H1 (cell line): ENCODE data around the gene ANXA7. TPM values are rescaled to one million over a fixed set of nuclear protein-coding genes. Genes with fewer than 3 reads are reported as not detected.

Source experiments
- CBX5 ChIP-seq: fragments of 300-800, 300-1000 bp; sonication (generic); IDR thresholded peaks from 2 replicates; pipeline ENCODE4 v1.7.1; 2016; ENCODE audit warnings: antibody characterized with exemption, low read length, low read depth
- POLR2AphosphoS5 ChIP-seq: IDR thresholded peaks from 2 replicates; pipeline ENCODE4 v1.6.1; 2011; ENCODE audit warnings: low read depth, low read length
- RAD21 ChIP-seq, 2 experiments: IDR thresholded peaks in 1 of 2; conservative IDR thresholded peaks in 1 of 2; 2 replicates each; pipeline ENCODE4 v1.6.1; 2011; ENCODE audit warnings: low read depth in 2 of 2, low read length in 2 of 2, improper control_type of control experiment in 1 of 2, inconsistent platforms in 1 of 2, mild to moderate bottlenecking in 1 of 2, moderate library complexity in 1 of 2
- SP1 ChIP-seq: IDR thresholded peaks from 2 replicates; pipeline ENCODE4 v1.6.1; 2011; ENCODE audit warnings: low read depth, low read length
- SP2 ChIP-seq: IDR thresholded peaks from 2 replicates; pipeline ENCODE4 v1.6.1; 2012; ENCODE audit warnings: mild to moderate bottlenecking, low read length, inconsistent platforms
- TEAD4 ChIP-seq: IDR thresholded peaks from 2 replicates; pipeline ENCODE4 v1.6.1; 2012; ENCODE audit warnings: low read depth, low read length, inconsistent platforms, mixed read lengths
- polyA plus RNA-seq, 7 experiments: library from polyadenylated mRNA; depleted of rRNA in 3 of 7; stranded (reverse) in 5 of 7; unstranded in 2 of 7; fragments of >200 nt in 5 of 7; fragments of 200-250 nt in 2 of 7; gene quantifications; 1 replicate in 5 of 7; 2 replicates in 1 of 7; 4 replicates in 1 of 7; pipeline versions ENCODE4 v1.2.1 to v1.2.3, GENCODE V29; 2011 to 2013; ENCODE audit warnings: missing spikeins in 2 of 7, mixed read lengths in 2 of 7
- total RNA-seq: library from RNA; stranded (reverse); fragmentation: NEBNext Ultra II Directional; extraction: Animal tissue kit (Norgen Biotek cat#: 25700); gene quantifications from 2 replicates; pipeline ENCODE4 v1.2.1, GENCODE V29; 2021
- TF ChIP-seq, protein P1 (sequence below): fragments of 300-600 bp; sonication (generic); IDR thresholded peaks from 2 replicates; pipeline ENCODE4 v1.7.1; 2012; ENCODE audit warnings: low read length, moderate library complexity, mild to moderate bottlenecking, inconsistent platforms; ENCODE audit not compliant: insufficient replicate concordance
- TF ChIP-seq, protein P2 (sequence below): IDR thresholded peaks from 2 replicates; pipeline ENCODE4 v1.6.1; 2012; ENCODE audit warnings: low read length, inconsistent platforms
- TF ChIP-seq, protein P3 (sequence below): IDR thresholded peaks from 2 replicates; pipeline ENCODE4 v1.6.1; 2012; ENCODE audit warnings: inconsistent platforms

ANXA7 gene
- total and polyA plus RNA-seq, 2 of the 8 experiments (the other 6 are each of a cell fraction or from before 2014, with no cell fraction given) = 37.1 to 63.6 TPM

DNA sequence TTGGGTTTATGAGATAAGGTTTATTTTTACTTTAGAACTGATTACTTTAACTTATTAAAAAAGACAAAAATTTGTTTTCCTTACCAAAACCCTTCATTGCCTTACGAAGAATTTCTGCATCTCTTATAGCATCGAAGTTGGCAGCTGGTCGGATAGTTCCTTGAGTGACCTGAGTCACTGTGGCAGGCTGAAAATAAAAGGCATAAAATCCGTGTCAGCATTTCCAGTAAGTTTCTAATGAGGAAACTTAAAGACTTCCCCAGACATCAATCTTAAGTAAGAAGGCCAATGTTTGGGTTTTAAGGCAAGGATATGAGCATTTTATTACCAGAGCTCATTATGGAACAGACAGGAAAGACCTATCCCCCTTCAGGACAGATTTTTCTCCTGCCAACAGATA lies 25.6 kb downstream of the ANXA7 start (continued):
- TF ChIP-seq, protein P1, sequence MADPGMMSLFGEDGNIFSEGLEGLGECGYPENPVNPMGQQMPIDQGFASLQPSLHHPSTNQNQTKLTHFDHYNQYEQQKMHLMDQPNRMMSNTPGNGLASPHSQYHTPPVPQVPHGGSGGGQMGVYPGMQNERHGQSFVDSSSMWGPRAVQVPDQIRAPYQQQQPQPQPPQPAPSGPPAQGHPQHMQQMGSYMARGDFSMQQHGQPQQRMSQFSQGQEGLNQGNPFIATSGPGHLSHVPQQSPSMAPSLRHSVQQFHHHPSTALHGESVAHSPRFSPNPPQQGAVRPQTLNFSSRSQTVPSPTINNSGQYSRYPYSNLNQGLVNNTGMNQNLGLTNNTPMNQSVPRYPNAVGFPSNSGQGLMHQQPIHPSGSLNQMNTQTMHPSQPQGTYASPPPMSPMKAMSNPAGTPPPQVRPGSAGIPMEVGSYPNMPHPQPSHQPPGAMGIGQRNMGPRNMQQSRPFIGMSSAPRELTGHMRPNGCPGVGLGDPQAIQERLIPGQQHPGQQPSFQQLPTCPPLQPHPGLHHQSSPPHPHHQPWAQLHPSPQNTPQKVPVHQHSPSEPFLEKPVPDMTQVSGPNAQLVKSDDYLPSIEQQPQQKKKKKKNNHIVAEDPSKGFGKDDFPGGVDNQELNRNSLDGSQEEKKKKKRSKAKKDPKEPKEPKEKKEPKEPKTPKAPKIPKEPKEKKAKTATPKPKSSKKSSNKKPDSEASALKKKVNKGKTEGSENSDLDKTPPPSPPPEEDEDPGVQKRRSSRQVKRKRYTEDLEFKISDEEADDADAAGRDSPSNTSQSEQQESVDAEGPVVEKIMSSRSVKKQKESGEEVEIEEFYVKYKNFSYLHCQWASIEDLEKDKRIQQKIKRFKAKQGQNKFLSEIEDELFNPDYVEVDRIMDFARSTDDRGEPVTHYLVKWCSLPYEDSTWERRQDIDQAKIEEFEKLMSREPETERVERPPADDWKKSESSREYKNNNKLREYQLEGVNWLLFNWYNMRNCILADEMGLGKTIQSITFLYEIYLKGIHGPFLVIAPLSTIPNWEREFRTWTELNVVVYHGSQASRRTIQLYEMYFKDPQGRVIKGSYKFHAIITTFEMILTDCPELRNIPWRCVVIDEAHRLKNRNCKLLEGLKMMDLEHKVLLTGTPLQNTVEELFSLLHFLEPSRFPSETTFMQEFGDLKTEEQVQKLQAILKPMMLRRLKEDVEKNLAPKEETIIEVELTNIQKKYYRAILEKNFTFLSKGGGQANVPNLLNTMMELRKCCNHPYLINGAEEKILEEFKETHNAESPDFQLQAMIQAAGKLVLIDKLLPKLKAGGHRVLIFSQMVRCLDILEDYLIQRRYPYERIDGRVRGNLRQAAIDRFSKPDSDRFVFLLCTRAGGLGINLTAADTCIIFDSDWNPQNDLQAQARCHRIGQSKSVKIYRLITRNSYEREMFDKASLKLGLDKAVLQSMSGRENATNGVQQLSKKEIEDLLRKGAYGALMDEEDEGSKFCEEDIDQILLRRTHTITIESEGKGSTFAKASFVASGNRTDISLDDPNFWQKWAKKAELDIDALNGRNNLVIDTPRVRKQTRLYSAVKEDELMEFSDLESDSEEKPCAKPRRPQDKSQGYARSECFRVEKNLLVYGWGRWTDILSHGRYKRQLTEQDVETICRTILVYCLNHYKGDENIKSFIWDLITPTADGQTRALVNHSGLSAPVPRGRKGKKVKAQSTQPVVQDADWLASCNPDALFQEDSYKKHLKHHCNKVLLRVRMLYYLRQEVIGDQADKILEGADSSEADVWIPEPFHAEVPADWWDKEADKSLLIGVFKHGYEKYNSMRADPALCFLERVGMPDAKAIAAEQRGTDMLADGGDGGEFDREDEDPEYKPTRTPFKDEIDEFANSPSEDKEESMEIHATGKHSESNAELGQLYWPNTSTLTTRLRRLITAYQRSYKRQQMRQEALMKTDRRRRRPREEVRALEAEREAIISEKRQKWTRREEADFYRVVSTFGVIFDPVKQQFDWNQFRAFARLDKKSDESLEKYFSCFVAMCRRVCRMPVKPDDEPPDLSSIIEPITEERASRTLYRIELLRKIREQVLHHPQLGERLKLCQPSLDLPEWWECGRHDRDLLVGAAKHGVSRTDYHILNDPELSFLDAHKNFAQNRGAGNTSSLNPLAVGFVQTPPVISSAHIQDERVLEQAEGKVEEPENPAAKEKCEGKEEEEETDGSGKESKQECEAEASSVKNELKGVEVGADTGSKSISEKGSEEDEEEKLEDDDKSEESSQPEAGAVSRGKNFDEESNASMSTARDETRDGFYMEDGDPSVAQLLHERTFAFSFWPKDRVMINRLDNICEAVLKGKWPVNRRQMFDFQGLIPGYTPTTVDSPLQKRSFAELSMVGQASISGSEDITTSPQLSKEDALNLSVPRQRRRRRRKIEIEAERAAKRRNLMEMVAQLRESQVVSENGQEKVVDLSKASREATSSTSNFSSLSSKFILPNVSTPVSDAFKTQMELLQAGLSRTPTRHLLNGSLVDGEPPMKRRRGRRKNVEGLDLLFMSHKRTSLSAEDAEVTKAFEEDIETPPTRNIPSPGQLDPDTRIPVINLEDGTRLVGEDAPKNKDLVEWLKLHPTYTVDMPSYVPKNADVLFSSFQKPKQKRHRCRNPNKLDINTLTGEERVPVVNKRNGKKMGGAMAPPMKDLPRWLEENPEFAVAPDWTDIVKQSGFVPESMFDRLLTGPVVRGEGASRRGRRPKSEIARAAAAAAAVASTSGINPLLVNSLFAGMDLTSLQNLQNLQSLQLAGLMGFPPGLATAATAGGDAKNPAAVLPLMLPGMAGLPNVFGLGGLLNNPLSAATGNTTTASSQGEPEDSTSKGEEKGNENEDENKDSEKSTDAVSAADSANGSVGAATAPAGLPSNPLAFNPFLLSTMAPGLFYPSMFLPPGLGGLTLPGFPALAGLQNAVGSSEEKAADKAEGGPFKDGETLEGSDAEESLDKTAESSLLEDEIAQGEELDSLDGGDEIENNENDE = no peak
- TF ChIP-seq CBX5 (no peak), SP2 (no peak), RAD21 (IDR thresholded peaks at IDR 0.05 in 1 of 2, conservative IDR thresholded peaks at IDR 0.05 in 1 of 2; ENCODE audit: low read depth in 2 of 2, low read length in 2 of 2) (no peak), TEAD4 (no peak), POLR2AphosphoS5 (no peak), SP1 (no peak)
- TF ChIP-seq, protein P2, sequence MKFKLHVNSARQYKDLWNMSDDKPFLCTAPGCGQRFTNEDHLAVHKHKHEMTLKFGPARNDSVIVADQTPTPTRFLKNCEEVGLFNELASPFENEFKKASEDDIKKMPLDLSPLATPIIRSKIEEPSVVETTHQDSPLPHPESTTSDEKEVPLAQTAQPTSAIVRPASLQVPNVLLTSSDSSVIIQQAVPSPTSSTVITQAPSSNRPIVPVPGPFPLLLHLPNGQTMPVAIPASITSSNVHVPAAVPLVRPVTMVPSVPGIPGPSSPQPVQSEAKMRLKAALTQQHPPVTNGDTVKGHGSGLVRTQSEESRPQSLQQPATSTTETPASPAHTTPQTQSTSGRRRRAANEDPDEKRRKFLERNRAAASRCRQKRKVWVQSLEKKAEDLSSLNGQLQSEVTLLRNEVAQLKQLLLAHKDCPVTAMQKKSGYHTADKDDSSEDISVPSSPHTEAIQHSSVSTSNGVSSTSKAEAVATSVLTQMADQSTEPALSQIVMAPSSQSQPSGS = no peak
- TF ChIP-seq, protein P3, sequence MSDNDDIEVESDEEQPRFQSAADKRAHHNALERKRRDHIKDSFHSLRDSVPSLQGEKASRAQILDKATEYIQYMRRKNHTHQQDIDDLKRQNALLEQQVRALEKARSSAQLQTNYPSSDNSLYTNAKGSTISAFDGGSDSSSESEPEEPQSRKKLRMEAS = no peak
